Measurements from ENCODE around the gene KIAA1671.

The KIAA1671 gene

GRCh38 chr22:25165785-25166184 is 213.3 kb downstream of the KIAA1671 start:
- no peak overlapping the region for H3K27ac ChIP-seq
- TF ChIP-seq CTCF (conservative IDR thresholded peaks at IDR 0.05) (no peak), ZFX (IDR thresholded peaks at IDR 0.05) (no peak)

- no peak overlapping the region for H3K27ac ChIP-seq
- TF ChIP-seq ZFX (IDR thresholded peaks at IDR 0.05) (no peak), CTCF (conservative IDR thresholded peaks at IDR 0.05) (no peak)
Observed at GRCh38 chr22:25166266-25167040, 213.9 kb downstream of the KIAA1671 start.

- TF ChIP-seq CTCF (conservative IDR thresholded peaks at IDR 0.05) (no peak), ZFX (IDR thresholded peaks at IDR 0.05) (no peak)
- H3K27ac ChIP-seq = no peak overlapping the region
Observed at GRCh38 chr22:25167082-25167481, 214.6 kb downstream of the KIAA1671 start.

GRCh38 chr22:25167834-25168601 is 215.5 kb downstream of the KIAA1671 start:
- no peak overlapping the region for H3K27ac ChIP-seq
- TF ChIP-seq ZFX (IDR thresholded peaks at IDR 0.05) = no peak
- no peak for TF ChIP-seq CTCF (conservative IDR thresholded peaks at IDR 0.05)

- TF ChIP-seq CTCF (conservative IDR thresholded peaks at IDR 0.05) (no peak), ZFX (IDR thresholded peaks at IDR 0.05) (no peak)
- no peak overlapping the region for H3K27ac ChIP-seq
Observed at GRCh38 chr22:25169278-25170031, 216.9 kb downstream of the KIAA1671 start.

- TF ChIP-seq CTCF (conservative IDR thresholded peaks at IDR 0.05) (no peak), ZFX (IDR thresholded peaks at IDR 0.05) (no peak)
Observed at GRCh38 chr22:25170426-25170980, 218.0 kb downstream of the KIAA1671 start.

More at GRCh38 chr22:25170426-25170980, 218.0 kb downstream of the KIAA1671 start:
- H3K27ac ChIP-seq = no peak overlapping the region
